Fibroblast of gingiva (primary cell): ENCODE results near the gene TFAP2B.
A peak's percentile ranks its signal among the peaks of the same experiment; 100 is the strongest.

Experiments used
- DNase-seq: peaks from one replicate; pipeline ENCODE4 v3.0.0-alpha.2; 2011; ENCODE audit warnings: low read depth

The TFAP2B gene

DNA sequence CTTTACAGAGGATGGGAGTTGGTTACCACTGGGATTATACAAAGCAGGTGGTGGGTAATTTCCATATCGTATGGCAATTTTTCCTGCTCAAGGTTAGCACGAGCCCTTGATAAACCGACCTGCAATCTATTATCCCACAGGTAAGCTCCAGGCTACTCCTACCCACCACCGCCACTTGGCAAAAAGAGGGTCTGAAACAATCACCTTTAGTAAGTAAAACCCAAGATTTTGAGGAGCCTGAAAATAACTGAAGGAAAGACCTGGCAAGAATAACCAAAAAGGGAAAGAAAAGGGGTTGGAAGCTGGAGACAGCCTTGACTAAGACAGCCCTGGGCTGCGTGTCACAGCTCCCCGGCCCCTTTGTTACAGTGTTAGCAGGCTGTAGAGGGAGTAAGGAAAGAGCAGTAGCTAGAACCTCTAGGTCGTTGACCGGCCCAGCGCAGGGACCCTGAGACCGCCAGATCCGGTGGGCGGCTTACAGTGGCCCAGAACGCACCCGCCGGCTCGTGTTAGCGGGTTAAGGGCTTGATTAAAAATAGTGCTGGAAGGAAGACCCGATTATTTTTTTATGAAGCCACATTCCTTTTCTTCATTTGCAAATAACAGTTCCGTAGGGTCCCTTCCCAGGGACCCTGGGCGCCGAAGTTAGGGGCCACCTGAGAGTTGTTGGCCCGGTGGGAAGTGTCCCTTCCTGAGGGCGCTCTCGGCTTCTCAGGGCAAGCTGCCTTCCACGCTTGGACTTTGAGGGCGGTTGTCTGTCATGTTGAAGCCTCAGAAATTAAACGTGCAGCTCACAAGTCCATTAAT lies 30.5 kb downstream of the TFAP2B start:
- no peak for DNase-seq

DNA sequence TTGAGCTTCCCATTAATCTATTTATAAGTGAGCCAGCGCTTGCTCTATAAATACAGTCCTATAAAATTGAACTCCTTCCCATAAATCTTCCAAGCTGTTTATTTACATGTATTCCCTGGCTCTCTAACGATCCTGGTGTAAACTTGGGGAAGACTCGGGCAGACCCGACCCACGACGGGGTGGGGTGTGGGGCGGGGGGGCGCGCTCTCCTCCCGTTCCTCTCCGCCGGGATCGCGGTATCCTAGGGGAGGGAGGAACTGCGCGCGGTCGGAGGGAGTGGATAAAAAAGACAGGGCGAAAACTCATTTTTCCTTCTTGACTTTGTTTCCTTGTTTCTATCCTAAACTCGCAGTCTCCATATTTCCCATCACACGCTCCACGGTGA lies 31.1 kb downstream of the TFAP2B start:
- DNase-seq = peak; percentile 22

DNA sequence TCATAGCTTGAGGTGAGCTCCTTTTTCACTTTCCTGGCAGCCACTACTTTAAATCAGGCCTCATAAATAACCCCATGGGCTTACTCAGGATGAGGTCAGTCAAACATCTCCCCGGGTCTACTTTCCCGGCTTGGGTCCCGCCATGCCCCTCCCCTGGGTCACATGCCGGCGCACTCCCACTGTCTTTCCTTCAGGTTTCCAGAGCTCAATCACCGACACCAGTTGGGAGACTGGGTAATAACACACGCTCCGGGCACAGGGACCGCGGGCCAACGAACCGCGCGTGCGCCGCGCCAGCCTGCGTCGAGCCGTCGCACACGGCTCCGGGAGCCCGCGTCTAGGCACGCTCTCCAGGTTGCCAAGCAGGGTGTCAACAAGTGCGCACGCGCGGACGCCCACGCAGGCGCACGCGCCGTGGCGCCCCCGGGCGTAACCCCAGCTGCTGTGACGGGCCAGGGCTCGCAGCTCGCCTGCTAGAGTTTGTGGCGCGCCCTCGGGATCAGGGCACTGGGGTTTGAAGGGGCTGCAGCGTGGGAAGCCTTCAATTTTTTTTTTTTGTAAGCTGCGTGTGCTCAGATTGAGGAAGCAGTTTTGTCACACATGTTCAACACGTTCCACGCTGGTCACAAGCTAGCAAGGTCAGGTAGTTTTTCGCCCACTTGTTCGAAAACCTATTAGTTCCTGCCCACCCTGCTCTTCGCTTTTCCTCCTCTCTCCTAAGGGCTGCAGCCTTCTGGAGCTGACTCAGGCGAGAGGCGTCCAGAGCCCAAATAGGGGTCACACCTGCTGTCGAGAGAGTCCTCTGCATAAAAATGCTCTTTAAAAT lies 31.8 kb downstream of the TFAP2B start:
- DNase-seq = peak; percentile 79

DNA sequence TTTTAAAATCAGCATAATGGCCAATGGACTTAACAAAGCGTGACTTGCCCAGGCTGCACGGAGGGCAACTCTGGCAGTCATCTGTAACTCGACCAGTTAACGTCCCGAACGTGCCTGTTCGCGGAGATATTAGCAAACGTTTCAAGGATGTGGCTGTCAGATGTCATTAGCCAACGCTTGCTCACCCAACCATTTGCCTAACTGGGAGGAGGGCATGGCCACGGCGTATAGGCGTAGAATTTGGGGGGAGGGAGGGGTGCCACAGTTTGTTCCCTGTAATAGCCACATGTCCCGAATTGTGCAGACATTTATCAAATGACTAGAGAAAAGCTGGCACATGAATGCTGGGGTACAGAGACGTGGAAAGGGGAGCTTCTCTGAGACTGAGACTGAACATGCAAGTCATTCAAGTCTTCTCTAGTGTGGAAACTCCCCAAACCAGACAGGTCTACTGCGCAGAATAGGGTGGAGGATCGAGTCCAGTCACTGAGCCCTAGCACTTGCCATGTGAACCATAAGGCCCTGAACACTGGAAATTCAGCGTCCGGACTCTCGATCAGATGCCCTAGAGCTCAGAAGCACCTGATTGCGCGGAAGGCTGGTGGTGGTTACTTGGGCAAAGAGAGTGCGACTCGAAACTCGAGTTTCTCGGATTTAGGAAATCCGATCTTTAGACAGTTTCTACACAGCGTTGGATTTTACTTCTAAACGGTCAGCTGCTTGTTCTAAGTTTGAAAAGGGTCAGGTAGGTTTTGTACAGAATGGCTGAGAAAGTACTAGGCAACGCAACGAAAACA lies 32.6 kb downstream of the TFAP2B start:
- no peak for DNase-seq

DNA sequence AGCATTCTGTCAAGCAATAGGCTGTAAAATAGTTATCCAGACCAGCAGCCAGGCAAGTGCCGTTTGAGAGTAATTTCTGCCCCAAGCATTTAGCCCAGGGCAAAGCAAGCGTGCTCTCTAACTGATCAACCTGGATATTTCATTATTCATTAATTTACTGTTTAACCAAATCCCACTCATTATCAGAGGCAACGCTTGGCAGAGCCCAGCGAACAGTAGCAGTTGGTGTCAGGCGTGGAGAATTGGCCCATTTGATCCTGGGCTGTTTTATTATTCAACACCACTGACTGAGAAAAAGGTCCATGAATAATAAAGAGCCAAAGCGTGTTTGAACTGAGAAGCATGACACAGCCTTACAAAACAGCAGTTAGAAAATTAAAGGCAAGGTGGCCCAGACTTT lies 35.3 kb downstream of the TFAP2B start:
- no peak for DNase-seq

DNA sequence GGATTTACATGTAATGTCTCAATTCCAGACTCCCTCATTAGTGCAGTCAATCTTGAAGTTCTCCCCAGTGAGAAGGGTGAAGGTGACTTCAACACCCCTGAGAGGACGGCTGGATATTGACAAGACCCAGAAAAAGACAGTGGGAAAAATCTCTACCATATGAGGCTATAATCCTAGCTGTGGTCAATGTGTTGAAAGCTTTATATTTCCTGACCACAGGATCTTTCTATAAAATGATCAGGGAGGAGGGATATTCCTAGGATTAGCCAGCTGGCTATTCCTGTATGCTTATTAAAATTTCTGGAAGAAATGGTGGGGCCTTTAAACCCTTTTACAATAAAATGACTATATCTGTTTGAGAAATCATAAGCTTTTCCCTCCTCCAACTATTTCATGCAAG lies 43.0 kb downstream of the TFAP2B start:
- no peak for DNase-seq

DNA sequence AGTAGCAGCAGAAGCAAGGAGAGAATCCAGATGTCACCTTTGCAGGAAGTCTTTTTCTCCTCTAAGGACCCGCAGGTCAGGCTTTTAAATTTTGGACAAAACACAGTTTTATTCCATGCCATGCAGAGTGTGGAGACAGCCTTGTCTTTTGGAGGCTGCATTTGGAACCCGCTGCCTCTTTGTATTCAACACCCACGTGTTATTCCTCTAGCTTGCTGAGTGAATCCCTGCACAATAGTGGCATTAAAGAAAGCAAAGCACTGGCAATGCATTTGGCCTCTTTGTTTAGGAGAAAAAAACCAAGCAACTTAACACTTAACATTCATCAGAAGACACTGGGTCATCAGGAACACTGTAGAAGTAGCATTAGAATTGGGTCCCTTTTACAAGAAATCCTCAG lies 43.5 kb downstream of the TFAP2B start:
- no peak for DNase-seq

DNA sequence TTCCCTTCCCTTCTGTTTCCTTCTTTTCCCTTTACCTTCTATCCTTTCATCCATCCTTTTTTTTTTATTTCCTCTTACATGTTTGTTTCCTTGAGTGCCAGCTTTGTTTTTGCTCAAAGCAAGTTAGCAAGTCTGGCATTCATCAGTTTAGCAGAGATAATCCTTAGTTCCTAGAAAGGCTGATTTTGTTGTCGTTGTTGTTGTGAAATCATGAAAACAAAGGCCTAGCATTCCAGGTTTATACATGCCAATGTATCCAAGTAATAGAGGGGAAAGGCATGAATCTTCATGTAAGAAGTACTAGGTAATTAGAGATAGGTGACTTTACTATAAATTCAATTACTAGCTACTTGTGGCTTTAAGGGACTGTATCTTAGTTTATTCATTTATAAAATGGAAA lies 45.9 kb downstream of the TFAP2B start:
- peak; percentile 6 for DNase-seq

DNA sequence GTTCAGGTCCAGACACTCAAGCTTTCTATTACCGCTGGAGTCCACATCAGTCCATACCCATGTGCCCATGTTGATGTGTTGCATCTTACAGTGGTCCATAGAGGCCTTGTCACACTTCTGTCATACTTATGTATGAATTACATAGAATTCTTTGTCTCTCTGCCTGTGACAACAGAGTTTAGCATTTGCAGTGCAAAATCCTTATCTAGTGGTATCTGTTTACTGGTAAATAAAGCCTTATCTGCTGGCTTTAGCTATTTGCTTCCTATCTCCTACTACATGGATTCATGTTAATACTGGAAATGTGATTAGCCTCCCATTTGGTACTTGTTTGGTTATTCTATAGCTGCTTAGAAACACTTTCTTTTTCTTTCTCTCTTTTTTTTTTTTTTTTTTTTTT lies 49.8 kb downstream of the TFAP2B start:
- DNase-seq = no peak

DNA sequence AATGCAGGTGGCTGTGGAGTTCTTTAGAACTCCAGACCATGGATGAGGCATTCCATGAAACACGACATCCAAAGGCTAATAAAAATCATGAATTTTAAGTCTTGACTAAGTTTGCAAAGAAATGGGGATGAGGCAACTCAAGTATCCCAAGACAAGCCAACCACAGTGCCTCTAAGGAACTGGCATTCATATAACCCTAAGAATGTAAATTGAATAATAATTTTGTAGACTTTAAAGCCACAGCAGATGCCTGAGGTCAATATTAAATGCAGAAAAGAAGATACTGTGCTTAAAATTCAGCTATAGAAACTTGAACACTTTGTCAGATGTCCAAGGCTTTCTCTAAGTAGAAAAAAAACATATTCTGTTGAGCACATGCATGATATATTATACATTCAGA lies 54.5 kb downstream of the TFAP2B start:
- DNase-seq = no peak

DNA sequence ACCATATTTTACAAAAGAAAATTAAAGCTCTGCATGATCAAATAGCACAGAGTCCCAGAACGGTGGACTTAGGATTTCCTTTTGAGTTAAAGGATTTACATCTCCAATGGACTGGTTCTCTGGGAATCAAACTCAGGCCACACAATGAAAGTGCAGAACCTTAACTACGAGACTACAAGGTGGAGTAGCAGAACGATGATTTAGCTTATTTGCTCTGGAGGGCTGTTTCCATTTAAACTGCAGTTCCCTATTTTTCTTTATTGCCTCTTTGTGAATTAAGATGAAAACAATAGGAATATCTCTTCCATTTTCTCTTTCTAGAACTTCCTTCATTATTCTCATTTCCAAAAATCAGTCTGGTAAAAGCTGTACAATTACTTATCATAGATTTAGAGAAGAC lies 65.7 kb downstream of the TFAP2B start:
- no peak for DNase-seq

DNA sequence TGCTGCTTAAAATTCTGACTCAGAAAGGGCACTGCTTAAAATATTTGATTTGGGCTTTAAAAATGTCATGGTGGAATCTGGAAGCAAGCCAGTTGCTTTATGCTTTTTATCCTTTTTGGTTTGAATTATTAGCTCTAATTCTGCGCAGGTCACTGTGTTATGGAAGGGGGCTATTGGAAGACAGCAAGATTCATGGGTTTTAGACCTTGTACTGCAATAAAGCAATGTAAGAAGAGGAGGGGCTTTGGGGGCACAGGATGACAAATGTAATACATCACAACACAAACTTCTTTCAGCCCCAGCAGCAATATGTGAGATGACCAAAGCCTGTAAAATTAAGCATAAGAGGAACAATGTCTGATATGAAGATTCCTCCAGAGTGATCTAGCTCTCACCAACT lies 68.4 kb downstream of the TFAP2B start:
- no peak for DNase-seq

DNA sequence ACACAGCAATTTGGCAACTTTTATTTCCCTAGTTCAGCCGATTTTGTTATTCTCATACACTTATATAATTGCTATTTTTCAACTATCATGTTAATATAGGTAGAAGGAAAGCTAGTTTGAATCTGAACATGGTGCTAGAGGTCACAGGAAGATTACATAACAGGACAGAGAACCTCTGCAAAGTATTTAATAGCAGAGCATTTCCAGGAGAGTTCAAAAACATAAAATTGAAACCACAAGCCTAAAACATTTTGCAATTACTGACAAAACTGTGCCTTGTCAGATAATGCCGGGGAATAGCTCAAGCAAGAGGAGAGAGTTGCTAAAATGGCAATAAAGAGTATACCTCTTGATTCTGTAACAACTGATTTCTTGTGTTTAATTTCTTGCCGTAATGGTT lies 70.8 kb downstream of the TFAP2B start:
- DNase-seq = no peak

DNA sequence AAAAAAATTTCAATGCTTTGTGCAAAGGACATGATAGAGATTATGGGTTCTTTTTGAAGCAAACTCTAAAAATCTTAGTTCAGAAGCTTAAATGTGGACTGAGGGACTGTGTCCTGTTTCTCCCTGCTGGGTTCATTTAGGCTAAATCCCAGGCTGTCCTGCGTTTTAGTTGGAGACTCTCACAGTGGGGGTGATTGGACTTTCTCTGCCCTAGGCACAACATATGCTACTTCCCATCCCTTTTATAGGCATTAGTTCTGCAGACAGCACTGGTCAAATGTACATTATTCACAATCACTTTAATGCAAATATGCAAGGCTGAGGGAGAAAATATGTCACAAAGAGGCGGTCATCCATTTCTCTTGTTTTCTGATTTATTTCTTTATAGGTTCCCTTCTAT lies 71.3 kb downstream of the TFAP2B start:
- no peak for DNase-seq

DNA sequence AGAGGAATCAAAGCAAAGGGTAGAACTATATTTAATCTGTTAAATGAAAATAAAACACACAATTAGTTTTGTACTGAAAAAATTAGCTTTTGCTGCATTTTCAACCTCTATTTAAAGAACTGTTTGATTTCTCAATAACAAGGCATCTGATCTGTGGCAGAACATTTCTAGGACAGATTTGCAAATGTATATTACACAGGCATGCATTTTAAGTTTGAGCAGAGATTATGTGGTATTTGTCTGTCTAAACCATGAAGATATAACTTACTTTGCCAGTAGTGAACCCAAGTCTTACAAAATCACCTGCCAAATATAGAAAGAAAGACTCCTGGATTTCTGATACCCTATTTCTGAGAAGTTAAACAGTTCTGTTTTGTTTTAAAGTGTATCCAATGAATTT lies 71.9 kb downstream of the TFAP2B start:
- peak; percentile 3 for DNase-seq

DNA sequence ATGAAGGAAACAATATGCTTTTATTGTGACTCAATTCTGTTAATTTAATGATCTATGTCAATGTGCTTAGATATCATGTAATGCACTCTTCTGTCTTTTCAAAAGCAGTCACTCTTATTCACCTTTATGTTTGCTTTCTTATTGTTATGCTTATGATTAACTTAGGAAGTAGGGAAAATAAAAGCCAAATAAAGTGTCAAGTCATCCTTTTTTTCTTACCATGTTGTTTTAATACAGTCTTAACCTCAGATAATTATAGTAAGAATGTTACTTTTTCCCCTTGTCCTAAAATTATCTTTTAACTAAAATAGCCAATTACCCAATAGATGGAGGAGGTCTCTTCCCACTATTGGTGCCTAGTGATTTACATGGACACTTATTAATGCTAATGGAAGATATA lies 72.6 kb downstream of the TFAP2B start:
- no peak for DNase-seq
